AG04449 (cell line): ENCODE measurements around the gene PPHLN1.

Experiments
- CTCF ChIA-PET: fragments of 350-600 bp; formaldehyde crosslinking; extraction: SDS; loops from one replicate; lab custom pipeline; 2021; ENCODE audit warnings: antibody characterized with exemption; lab: Yijun Ruan, JAX
- POLR2A ChIA-PET: fragments of 400-600, 350-600 bp; formaldehyde crosslinking; extraction: SDS; loops from one replicate; lab custom pipeline; 2020; ENCODE audit warnings: antibody characterized with exemption, inconsistent platforms; lab: Yijun Ruan, JAX
- DNase-seq: peaks from one replicate; pipeline ENCODE4 v3.0.0-alpha.2; 2010; ENCODE audit warnings: low read depth, low spot score
- H3K4me3 ChIP-seq: 2 replicates; pipeline ENCODE4 v1.5.1; 2011; ENCODE audit warnings: low read depth, mild to moderate bottlenecking, control low read depth, low read length
- CTCF ChIP-seq: IDR thresholded peaks from one replicate; pipeline ENCODE4 v1.5.1; 2011; ENCODE audit warnings: mild to moderate bottlenecking, moderate library complexity, low read length, control low read depth, inconsistent platforms; ENCODE audit not compliant: insufficient read depth; ENCODE audit errors: missing control alignments

The PPHLN1 gene

DNA sequence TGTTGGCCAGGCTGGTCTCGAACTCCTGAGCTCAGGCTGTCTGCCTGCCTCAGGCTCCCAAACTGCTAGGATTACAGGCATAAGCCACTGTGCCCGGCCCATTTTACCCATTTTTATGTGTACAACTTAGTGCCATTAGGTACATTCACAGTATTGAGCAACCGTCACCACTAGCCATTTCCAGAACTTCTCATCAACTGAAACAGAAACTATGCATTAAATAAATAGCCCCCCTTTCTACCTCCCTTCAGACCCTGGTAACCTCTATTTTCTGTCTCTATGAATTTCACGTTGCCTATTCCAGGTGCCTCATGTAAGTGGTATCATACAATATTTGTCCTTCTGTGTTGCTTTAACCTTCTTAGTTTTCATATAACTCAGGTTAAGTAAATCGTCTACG is 16.0 kb upstream of the PPHLN1 start:
- H3K4me3 ChIP-seq: no peak overlapping the region
- TF ChIP-seq CTCF: no peak
- DNase-seq: no peak
- CTCF ChIA-PET: no interaction called here
- POLR2A ChIA-PET: no interaction called here

DNA sequence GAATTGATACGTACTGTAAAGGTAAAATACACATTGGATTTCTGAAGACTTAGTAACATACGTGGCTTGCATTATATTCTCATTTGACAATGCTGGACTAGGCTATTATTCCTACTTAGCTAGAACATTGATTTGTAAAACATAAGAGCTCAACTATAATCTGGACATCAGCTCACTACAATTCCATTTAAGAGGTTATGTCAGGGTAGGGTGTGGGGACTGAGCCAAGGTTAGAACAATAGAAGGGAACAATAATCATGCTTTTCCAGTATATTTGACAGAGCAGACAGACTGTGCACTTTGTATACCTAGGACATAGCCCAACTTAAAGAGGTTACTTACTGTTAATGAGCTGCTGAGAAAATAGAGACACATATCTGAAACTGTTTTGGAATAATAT is 10.9 kb upstream of the PPHLN1 start:
- POLR2A ChIA-PET: interaction anchor here (0.5 kb wide), 1 partner anchor 1506 kb away, joined by 3 read pairs; no protein-coding TSS in a partner anchor
- CTCF ChIA-PET: interaction anchor here (1.2 kb wide), 1 partner anchor 57 kb away, joined by 3 read pairs; no protein-coding TSS in a partner anchor
- TF ChIP-seq CTCF: no peak
- no peak for DNase-seq
- H3K4me3 ChIP-seq: no peak overlapping the region

DNA sequence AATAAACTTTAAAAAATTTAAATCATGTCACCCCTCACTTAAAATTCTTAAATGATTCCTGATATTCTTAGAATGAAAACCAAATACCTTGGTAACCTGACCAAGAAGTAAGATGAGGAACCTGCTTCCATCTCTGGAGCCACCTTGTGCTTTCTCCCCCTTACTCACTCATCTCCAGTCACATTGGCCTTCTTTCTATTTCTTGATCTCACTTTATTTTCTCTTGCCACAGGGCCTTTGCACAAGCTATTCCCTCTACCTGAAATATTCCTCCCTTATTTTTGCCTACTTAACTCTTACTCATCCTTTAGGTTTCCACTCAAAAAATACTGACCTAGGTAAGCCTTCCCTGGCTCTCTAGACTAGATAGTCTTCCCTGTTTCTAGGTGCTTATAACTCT is 5.2 kb upstream of the PPHLN1 start:
- CTCF ChIA-PET: no interaction called here
- no peak for TF ChIP-seq CTCF
- POLR2A ChIA-PET: interaction anchor here (0.6 kb wide), 1 partner anchor 12 kb away, joined by 3 read pairs; no protein-coding TSS in a partner anchor
- no peak for DNase-seq
- no peak overlapping the region for H3K4me3 ChIP-seq

GRCh38 chr12:42322567-42322966 is 3.4 kb upstream of the PPHLN1 start:
- DNase-seq: no peak
- ChIA-PET CTCF (interaction anchor here (0.9 to 2.5 kb wide), 3 partner anchors 9 to 169 kb away, joined by 3 to 11 read pairs (median 3); no protein-coding TSS in a partner anchor), POLR2A (no interaction called here)
- no peak for TF ChIP-seq CTCF
- H3K4me3 ChIP-seq: no peak overlapping the region

- no peak for DNase-seq
- no peak overlapping the region for H3K4me3 ChIP-seq
- no peak for TF ChIP-seq CTCF
- ChIA-PET POLR2A (interaction anchor here (0.7 kb wide), 1 partner anchor 8 kb away, joined by 3 read pairs; no protein-coding TSS in a partner anchor), CTCF (interaction anchor here (2.5 kb wide), 1 partner anchor 8 kb away, joined by 11 read pairs; no protein-coding TSS in a partner anchor)
Measured at GRCh38 chr12:42323856-42324255, 2.1 kb upstream of the PPHLN1 start.

- POLR2A ChIA-PET: interaction anchor here (0.6 kb wide), 1 partner anchor 26 kb away, joined by 4 read pairs; no protein-coding TSS in a partner anchor
- CTCF ChIA-PET: no interaction called here
- TF ChIP-seq CTCF: no peak
- DNase-seq: no peak
- peak overlapping the region; percentile 68 for H3K4me3 ChIP-seq
Measured at GRCh38 chr12:42325326-42325652, 678 bp upstream of the PPHLN1 start.
